ENCODE data around the gene TMC7. TPM values are rescaled to one million over a fixed set of nuclear protein-coding genes. Genes with fewer than 3 reads are reported as not detected.
A peak's percentile ranks its signal among the peaks of the same experiment; 100 is the strongest.

TMC7 gene
- total and polyA plus RNA-seq, 2 of the 8 experiments (the other 6 are each of a cell fraction or from before 2014, with no cell fraction given), result 2.3 to 2.6 TPM

DNA sequence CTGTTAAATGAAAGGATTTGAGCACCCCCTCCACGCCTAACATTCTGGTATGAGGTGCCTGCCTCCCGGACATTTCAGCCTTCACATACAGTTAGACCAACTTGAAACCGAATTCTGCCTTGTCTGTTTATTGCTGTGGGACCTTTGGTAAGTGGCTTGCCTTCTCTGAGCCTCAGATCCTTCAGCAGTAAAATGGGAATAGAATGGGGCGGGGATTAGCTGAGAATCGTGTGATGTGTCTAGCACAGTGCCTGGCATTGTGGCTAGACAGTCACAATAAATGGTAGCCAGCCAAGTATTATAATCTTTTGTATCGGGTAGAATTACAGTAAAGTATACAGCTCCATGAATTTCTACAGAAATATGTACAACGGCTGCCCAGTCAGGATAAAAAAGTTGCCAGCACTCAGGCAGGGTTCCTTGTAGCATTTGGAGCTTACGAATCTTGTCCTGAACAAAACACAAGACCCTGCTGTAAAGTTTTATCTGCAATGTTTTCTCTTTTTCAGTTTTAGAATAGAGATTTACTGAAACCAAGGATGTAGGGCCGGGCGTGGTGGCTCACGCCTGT, 786 bp downstream of the TMC7 start:
- Histone ChIP-seq H2BK120ac (replicated peaks; ENCODE audit: low read depth, low read length) (no peak overlapping the region), H4K20me1 (replicated peaks in 1 of 2; ENCODE audit: control insufficient read depth in 1 of 2, insufficient read depth in 2 of 2, low read length in 2 of 2) (no peaks in the 10 kb centered on the region), H3K79me1 (ENCODE audit: low read depth, low read length) (no peaks in the 10 kb centered on the region), H3K23me2 (ENCODE audit: low read depth, low read length) (peaks cover 5% of the 10 kb centered on the region), H3K27me3 (replicated peaks in 1 of 4; ENCODE audit: control insufficient read depth in 3 of 4, extremely low read depth in 1 of 4, insufficient read depth in 3 of 4, low read length in 3 of 4) (no peaks in the 10 kb centered on the region), H3K27ac (ENCODE audit: low read depth, low read length) (no peak overlapping the region), H2BK5ac (ENCODE audit: low read depth, low read length) (no peak overlapping the region), H3K4me2 (ENCODE audit: insufficient read depth in 1 of 2, low read depth in 2 of 2, low read length in 2 of 2) (peak overlapping the region; percentile 68 to 77), H3K4me1 (replicated peaks in 1 of 4; ENCODE audit: control insufficient read depth in 3 of 4, insufficient read depth in 4 of 4, low read length in 3 of 4) (peaks cover 0 to 2% (median 0%) of the 10 kb centered on the region in 4 experiments; a peak in 1 of 7 replicates), H2BK12ac (ENCODE audit: low read depth, low read length) (no peak overlapping the region), H3K14ac (ENCODE audit: insufficient read length) (no peak overlapping the region), H3K23ac (ENCODE audit: insufficient read length) (no peak overlapping the region), H4K8ac (ENCODE audit: extremely low read depth, insufficient read depth, low read length) (peak overlapping the region; percentile 81; the same call in 1 of the 2 replicates), H3K18ac (ENCODE audit: extremely low read depth, low read length) (0 out of 2 replicates have a peak overlapping the region, but pooled peaks have one; percentile 83), H2AK5ac (ENCODE audit: low read depth, low read length) (no peak overlapping the region), H3K36me3 (ENCODE audit: control insufficient read depth in 2 of 4, insufficient read depth in 4 of 4, low read length in 3 of 4) (no peaks in the 10 kb centered on the region), H3K56ac (replicated peaks; ENCODE audit: insufficient read length, low read depth, low read length) (no peak overlapping the region), H2AFZ (ENCODE audit: low read length) (peak overlapping the region; percentile 99), H3K9me3 (ENCODE audit: insufficient read depth in 2 of 2, low read depth in 1 of 2, low read length in 1 of 2) (no peaks in the 10 kb centered on the region), H2BK15ac (ENCODE audit: low read length) (no peak overlapping the region), H3K4ac (replicated peaks; ENCODE audit: insufficient read length, low read depth, low read length) (no peak overlapping the region), H3K4me3 (ENCODE audit: extremely low read depth in 1 of 4, insufficient read depth in 2 of 4, low read depth in 3 of 4, low read length in 4 of 4) (peak overlapping the region; percentile 71 to 82 (median 76)), H4K91ac (replicated peaks; ENCODE audit: insufficient read length, low read length) (no peak overlapping the region), H3K79me2 (ENCODE audit: control insufficient read depth in 1 of 2, insufficient read depth in 2 of 2, low read length in 2 of 2) (no peaks in the 10 kb centered on the region), H2BK20ac (ENCODE audit: low read length) (0 out of 2 replicates have a peak overlapping the region, but pooled peaks have one; percentile 48), H4K5ac (ENCODE audit: insufficient read length, low read depth, low read length) (no peak overlapping the region), H3K9ac (replicated peaks in 1 of 4; ENCODE audit: extremely low read depth in 1 of 4, low read depth in 3 of 4, low read length in 3 of 4) (peak overlapping the region; percentile 24 to 72 (median 68); a peak in 6 of 7 replicates)
- FAIRE-seq, result no peak
- no peak for DNase-seq (ENCODE audit: low read depth in 1 of 2, low spot score in 2 of 2)
- ChIA-PET POLR2A (ENCODE audit: partially characterized antibody) (interaction anchor here (1.2 to 1.5 kb wide), 3 partner anchors 26 to 84 kb away, joined by 3 to 4 read pairs (median 3); no protein-coding TSS in a partner anchor), CTCF (ENCODE audit: partially characterized antibody) (interaction anchor here (1.9 to 2.9 kb wide), 5 partner anchors 16 to 196 kb away, joined by 6 to 19 read pairs (median 8); no protein-coding TSS in a partner anchor)
- TF ChIP-seq RBBP5 (IDR thresholded peaks at IDR 0.05; ENCODE audit: borderline replicate concordance, low read depth, low read length), result no peak
- peak; percentile 97 for TF ChIP-seq KDM1A (IDR thresholded peaks at IDR 0.05; ENCODE audit: borderline replicate concordance, low read length)
- TF ChIP-seq SP1 (IDR thresholded peaks at IDR 0.05; ENCODE audit: low read depth, low read length), result no peak
- no peak for TF ChIP-seq YY1 (IDR thresholded peaks at IDR 0.05; ENCODE audit: low read depth, low read length)
- 0 out of 2 replicates have a peak, but pooled peaks have one; percentile 0 for TF ChIP-seq ATF2 (IDR thresholded peaks at IDR 0.05; ENCODE audit: low read length)
- TF ChIP-seq RAD21 (IDR thresholded peaks at IDR 0.05 in 1 of 2, conservative IDR thresholded peaks at IDR 0.05 in 1 of 2; ENCODE audit: low read depth in 2 of 2, low read length in 2 of 2), result no peak
- TF ChIP-seq, protein P1, sequence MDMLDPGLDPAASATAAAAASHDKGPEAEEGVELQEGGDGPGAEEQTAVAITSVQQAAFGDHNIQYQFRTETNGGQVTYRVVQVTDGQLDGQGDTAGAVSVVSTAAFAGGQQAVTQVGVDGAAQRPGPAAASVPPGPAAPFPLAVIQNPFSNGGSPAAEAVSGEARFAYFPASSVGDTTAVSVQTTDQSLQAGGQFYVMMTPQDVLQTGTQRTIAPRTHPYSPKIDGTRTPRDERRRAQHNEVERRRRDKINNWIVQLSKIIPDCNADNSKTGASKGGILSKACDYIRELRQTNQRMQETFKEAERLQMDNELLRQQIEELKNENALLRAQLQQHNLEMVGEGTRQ (IDR thresholded peaks at IDR 0.05; ENCODE audit: low read length), result no peak
- TF ChIP-seq TAF1 (IDR thresholded peaks at IDR 0.05; ENCODE audit: low read depth, low read length), result no peak
- 73% methylated on average over 11 of the region's 11 CpGs; no CpG with 5 or more reads in 1 of the 2 experiments for WGBS, 2 experiments (ENCODE audit: extremely low coverage in 1 of 2, insufficient coverage in 1 of 2, insufficient read length in 1 of 2, insufficient replicate concordance in 2 of 2, low coverage in 1 of 2, low lambda C conversion rate in 2 of 2, missing lambda C conversion rate in 1 of 2)

Measured in H1 (cell line).